Left cardiac atrium (tissue), 4 donors: ENCODE measurements around the gene ATF3. TPM values are rescaled to one million over a fixed set of nuclear protein-coding genes. Genes with fewer than 3 reads are reported as not detected.

Experiments used
- ATAC-seq, 2 donors: fragments of 200-7000 bp; cut with Tn5 transposase; one replicate each; pipeline ENCODE4 v1.9.1; 2020; ENCODE audit warnings: mild to moderate bottlenecking in 2 of 2, moderate library complexity in 2 of 2
- DNase-seq: peaks from one replicate; pipeline ENCODE4 v3.0.0-alpha.2; 2020
- intact Hi-C, 2 donors: fragments of 100-400 bp; cut with DNase I; formaldehyde crosslinking; loops; one replicate each; pipeline versions ENCODE4 v1.14.1 to v1.15.1; 2022 to 2023
- total RNA-seq, 2 donors: library from RNA; stranded (reverse); fragmentation: NEBNext Ultra II Directional; extraction: Animal tissue kit (Norgen Biotek cat#: 25700); gene quantifications; one replicate each; pipeline ENCODE4 v1.2.1, GENCODE V29; 2021
- donor health status: DM: no; HTN: yes; CAD: no.
- donor health status: DM: no; HTN: yes; CAD: no; lungs with severe emphysema.
- donor health status: DM: yes; HTN: yes; CAD: no.
- donor health status: Dilated cardiomyopathy.

ATF3 gene
- total RNA-seq, 2 donors from 2014 or later = 19.2 to 30.7 TPM

- ATAC-seq (no peak), DNase-seq (no peak)
- intact Hi-C loops = no loop called here
Measured at GRCh38 chr1:212584092-212584886, 24.3 kb upstream of the ATF3 start.

DNA sequence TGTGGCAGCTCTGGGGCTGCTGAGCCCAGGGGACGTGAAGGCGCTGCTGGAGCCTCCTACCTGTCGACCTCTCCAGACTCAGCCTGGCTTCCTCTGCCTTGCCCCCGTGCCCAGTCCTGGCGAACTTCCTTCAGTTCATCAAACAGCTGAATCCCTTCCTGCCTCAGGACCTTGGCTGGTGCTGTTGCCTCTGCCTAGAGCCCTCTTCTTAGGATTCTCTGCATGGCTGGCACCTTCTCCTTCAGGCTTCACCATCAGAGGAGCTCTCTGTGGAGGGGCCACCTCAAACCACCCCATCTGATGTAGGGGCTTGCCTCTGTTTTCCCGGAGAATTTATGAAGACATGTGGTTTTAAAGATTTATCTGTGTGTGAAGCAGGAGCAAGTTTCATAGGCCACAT lies 23.4 kb upstream of the ATF3 start:
- intact Hi-C loops = no loop called here
- DNase-seq (no peak), ATAC-seq (no peak)

DNA sequence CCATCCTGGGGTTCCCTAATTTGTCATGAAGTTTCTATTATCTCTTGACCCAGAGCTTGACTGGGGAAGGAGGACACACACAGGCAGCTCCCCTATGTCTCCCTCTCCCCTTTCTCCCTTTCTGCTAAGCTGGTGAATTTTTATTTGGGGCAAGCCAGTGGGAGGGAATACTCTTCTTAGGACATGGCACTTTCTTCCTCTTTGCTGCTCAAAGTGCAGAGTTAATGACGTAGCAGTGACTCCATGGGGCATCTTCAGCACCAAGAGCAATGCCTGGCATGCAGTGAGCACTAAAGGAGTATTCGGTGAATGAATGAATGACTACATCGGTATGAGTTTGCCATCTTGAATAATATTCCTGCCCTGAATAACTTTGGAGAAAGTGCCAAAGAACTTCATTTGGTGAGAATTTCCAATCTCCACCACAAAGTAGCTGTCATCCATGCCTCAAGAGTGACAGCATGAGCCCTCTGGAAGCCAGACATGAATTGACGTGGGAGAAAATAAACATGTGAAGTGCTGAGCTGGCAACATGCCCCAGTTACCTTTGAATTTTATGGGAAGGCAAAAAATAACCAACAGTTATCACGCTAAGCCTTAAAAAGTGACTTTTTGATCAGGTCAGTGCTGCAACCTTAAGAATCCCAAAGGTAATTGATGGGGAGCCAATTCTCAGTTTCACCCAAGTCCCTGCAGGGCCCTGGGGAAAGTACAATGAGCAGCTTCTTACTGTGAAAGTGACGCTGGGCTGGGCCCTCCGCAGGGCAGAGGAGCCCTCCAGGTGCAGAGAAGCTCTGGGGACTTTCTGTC lies 22.1 kb upstream of the ATF3 start:
- DNase-seq (no peak), ATAC-seq (no peak)
- intact Hi-C loops = no loop called here

DNA sequence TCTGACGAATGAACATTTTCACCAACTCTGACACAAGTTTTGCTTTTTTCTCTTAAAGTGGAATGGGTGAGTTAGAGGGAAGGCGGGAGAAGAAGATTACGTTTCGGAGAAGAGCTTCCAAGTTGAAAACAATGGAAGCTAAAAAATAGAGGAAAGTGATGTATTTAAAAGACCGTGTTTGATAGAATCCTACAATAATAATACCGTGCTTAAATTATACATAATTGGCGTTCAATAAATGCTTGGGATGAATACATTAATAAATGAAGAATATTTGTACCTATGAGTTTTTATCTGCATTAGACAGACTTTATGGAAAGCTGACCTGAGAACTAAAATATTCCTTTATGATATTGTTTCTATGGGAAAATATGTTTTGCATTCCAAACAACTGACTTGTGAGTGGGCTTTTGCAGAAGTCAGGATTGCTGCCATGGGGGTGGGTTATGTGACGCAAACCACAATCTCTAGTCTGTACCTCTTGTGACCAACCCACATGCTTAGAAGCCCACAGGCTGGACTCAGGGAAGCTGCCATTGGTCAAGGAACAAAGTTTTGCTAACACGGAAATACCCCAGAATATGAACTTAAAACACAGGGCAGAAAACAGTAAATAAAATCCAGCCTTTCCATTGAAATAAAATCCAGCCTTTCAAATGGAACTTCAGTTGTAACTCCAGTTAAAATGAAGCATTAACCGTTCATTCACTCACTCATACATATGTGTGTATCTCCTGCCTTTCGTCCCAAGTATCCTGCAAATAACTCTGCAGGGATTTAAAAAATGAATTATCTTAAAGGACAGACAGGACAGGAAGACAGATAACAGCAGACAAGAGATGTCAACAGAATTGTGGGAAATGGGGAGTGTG lies 21.3 kb upstream of the ATF3 start:
- intact Hi-C loops = no loop called here
- ATAC-seq (no peak), DNase-seq (no peak)

DNA sequence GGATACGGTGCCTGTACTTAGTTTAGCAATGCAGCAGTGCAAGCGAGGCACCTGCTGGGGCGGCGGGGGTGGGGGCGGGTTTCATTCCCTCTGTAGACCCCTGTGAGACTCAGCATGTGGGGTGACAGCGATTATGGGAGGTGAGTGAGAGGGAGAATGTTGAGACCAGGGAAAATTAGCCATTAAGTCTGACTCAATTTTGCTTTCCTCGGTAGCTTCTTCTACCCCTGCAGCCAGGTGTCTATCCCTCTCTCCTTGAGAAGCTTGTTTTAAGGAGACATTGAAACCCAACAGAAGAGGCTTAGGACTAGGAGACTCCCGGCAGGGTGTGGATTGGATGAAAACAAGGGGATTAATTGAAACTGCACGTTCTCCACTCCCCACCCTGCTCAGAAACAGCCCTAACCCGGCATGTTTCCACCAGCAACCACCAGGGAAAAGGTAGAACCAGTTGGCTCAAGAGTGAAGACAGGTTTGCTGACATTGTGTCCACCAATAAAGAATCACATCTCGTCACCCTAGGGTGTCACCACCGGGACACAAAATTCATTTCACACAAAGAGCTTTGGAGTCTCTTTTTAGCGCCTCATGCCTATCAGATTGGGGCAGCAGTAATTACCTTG lies 20.6 kb upstream of the ATF3 start:
- intact Hi-C loops = no loop called here
- DNase-seq (no peak), ATAC-seq (no peak)

- intact Hi-C loops = no loop called here
- ATAC-seq = no peak
Measured at GRCh38 chr1:212589446-212589845, 19.1 kb upstream of the ATF3 start.

GRCh38 chr1:212591922-212592321 lies 16.6 kb upstream of the ATF3 start:
- no peak for ATAC-seq
- intact Hi-C loops = no loop called here

More at GRCh38 chr1:212589446-212589845, 19.1 kb upstream of the ATF3 start:
- no peak for DNase-seq

DNA sequence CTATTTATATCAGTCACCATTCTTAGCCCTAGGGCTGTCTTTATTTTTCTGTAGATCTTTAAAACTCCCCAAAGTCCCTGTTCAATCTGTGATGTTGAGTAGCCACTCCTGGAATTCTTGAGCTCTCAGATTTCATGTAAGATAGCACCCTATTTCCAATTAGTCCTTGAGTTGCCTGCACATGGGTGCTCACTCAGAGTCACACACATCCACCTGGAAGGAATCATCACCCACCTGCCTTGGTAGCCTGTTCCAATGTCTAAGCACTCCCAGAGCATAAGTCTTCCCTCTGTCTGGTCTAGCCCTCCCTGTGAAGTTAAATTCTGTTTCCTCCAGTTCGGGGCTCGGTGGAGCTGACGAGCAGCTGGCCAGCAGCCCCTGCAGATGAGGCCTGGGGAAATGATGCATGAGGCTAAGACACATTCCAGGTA lies 14.7 kb upstream of the ATF3 start:
- DNase-seq (no peak), ATAC-seq (no peak)
- intact Hi-C loops = no loop called here

More at GRCh38 chr1:212591922-212592321, 16.6 kb upstream of the ATF3 start:
- DNase-seq = no peak

DNA sequence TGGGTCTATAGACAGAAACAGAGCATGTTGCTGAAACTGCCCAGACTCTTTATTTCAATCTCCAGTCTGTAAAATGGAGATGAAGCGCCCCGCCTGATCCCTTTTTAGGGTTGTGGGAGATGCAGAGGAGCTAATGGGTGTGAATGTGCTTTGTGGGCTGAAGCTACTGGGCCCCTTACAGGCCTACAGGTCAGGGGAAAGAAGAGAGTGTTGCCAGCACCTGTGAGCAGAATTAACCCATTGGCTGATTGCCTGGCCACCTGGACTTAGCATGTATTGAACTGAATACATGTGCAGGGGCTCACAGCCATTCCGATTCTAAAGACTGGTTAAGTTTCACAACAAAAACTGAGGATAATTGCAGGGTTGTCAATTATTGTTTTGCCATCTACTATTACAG lies 13.9 kb upstream of the ATF3 start:
- ATAC-seq = no peak
- no peak for DNase-seq
- intact Hi-C loops = no loop called here

- intact Hi-C loops = no loop called here
- ATAC-seq (no peak), DNase-seq (no peak)
Measured at GRCh38 chr1:212595229-212595628, 13.3 kb upstream of the ATF3 start.

- intact Hi-C loops = no loop called here
- peak; percentile 34 to 90 for ATAC-seq
- DNase-seq = no peak
Measured at GRCh38 chr1:212595787-212596714, 12.5 kb upstream of the ATF3 start.

- DNase-seq (no peak), ATAC-seq (no peak)
- intact Hi-C loops = no loop called here
Measured at GRCh38 chr1:212596798-212597197, 11.8 kb upstream of the ATF3 start.

- intact Hi-C loops = no loop called here
- ATAC-seq = no peak
- no peak for DNase-seq
Measured at GRCh38 chr1:212597487-212597886, 11.1 kb upstream of the ATF3 start.

DNA sequence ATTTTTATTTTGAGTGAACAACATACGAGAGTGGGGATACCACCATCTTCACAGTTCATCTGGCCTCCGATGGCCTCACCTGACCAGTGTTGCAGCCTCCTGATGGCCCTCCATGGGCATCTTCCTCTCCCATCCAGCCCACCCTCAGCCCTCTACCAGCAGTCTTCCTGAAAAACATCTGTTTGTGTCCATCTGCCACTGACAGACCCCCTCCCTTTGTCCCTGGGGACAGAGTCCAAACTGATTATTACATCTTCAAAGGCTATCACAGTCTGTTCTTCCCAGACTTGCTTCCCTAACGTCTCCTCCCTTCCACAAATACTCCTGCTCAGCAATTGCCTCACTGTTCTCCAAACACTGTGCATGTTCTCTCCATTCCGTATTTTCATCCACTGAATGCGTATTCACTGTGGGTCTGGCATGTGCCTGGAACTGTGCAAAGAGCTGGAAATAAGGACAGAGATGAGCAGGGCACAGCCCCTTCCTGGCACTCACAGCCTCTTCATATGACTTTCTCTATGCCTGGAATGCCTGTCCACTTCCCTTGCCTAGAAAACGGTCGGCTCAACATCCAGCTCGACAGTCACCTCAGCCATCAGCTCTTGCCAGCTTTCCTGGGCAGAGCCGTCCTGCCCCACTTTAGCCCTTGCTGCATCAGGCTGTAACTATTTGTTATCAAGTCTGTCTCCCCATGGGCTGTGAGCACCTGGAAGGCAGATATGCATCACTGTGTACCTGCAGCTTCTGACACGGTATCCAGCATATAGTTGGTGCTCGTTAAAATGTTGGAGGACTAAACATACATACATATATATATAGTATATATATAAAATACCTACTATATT lies 8.3 kb upstream of the ATF3 start:
- DNase-seq = no peak
- intact Hi-C loops = no loop called here
- ATAC-seq = no peak

DNA sequence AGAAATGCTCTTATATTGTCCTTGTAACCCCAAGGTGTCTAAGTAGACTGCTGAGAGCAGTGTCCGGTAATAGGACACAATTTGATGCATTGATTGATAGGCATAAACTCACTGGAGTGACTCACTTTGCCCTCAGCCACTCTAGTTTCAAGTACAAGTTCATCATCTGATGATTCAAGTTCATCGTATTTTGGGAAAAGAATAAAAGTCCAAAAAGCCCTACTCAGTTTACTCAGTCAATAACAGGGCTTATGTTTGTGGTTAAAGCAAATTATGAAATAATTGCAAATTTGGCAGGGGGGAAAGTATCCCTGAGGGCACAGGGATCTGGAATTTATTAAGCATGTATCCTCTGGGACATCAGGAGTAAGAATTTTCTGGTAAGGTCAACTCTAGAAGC lies 7.6 kb upstream of the ATF3 start:
- no peak for ATAC-seq
- intact Hi-C loops = no loop called here

GRCh38 chr1:212601524-212601923 lies 7.0 kb upstream of the ATF3 start:
- intact Hi-C loops = no loop called here
- DNase-seq (no peak), ATAC-seq (no peak)

More for the DNA sequence above, 7.6 kb upstream of the ATF3 start:
- DNase-seq = no peak
